Measurements from ENCODE around the gene CPLX3.

CPLX3 gene, protein sequence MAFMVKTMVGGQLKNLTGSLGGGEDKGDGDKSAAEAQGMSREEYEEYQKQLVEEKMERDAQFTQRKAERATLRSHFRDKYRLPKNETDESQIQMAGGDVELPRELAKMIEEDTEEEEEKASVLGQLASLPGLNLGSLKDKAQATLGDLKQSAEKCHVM

DNA sequence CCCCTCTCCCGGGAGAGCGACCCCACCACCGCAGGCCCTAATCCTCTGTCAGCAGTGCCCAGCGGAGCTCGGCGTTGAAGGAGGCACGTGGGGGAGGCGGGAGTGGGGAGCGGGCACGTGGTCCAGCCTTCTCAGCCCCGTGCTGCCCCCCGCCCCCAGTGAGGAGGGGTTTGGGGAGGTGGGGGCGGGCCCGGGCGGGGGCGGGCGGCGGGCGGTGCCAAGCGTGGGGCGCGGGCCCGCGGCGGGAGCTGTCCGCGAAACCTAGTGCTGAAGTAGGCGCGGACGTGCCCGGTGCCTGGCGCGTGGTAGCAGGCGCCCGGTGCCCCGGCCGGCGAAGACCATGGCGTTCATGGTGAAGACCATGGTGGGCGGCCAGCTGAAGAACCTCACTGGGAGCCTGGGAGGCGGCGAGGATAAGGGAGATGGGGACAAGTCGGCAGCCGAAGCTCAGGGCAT lies at the start of gene CPLX3:
CPLX3 (plus strand) TSS at position 264 of the 456 bp plus-strand sequence; CDS start at position 341, 77 bp downstream.
- POLR2A ChIA-PET = no interaction called here
- DNase-seq (ENCODE audit: extremely low spot score) = peak; percentile 69
- TF ChIP-seq, protein P1, sequence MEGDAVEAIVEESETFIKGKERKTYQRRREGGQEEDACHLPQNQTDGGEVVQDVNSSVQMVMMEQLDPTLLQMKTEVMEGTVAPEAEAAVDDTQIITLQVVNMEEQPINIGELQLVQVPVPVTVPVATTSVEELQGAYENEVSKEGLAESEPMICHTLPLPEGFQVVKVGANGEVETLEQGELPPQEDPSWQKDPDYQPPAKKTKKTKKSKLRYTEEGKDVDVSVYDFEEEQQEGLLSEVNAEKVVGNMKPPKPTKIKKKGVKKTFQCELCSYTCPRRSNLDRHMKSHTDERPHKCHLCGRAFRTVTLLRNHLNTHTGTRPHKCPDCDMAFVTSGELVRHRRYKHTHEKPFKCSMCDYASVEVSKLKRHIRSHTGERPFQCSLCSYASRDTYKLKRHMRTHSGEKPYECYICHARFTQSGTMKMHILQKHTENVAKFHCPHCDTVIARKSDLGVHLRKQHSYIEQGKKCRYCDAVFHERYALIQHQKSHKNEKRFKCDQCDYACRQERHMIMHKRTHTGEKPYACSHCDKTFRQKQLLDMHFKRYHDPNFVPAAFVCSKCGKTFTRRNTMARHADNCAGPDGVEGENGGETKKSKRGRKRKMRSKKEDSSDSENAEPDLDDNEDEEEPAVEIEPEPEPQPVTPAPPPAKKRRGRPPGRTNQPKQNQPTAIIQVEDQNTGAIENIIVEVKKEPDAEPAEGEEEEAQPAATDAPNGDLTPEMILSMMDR (IDR thresholded peaks at IDR 0.05; ENCODE audit: control extremely low read depth, extremely low read depth, low read depth, missing control alignments) = no peak
- CTCF ChIA-PET = interaction anchor here (0.8 to 3.0 kb wide), 7 partner anchors 10 to 57 kb away, joined by 3 to 17 read pairs (median 5); no protein-coding TSS in a partner anchor

DNA sequence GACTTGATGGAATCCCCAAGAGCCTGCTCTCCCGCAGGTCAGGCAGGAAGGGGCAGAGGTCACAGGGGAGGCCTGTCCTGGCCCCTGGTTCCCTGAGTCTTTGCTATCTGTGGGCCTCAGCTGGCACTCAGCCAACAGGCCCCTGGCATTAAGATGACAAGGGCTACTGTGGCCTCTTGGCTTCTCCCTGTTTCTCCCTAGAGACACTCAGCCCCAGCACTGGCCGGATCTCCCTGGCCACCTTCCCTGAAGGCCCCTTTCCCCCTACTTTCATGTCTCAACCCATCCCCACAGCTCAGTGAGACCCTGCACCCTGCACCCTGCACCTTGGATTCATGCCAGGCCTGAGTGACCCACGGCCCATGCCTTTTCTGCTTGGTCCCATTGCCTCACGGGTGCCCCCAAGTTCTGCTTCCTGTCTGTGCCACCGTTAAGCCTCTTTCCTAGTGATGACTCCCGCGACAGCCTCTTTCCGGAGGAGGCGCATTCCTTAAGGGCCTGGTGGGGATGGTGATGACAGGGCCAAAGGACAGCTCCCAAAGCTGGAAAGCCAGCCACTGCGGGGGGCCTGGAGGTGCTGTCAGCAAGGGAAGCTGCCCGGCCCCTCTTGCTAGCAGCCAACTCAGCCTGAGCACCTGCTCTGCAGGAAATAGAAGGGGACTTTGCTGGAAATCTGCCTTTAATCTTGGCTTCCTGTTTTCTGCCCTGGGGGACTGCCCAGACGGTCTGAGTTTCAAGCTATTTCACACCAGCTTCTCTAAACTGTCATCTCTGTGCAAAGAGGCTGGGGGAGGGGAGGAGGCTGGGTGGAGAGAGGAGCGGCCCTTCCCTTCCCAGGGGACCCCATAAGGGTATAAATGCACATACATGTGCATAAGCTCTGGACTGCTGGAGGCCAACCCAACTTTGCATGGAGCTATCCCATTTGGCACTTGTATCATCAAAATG lies 49.3 kb upstream of the CPLX3 start:
- CTCF ChIA-PET = interaction anchor here (1.0 to 35.2 kb wide), 13 partner anchors 2 to 783 kb away, joined by 3 to 1226 read pairs (median 3); partner anchors contain the start of genes CLK3, COX5A, CSK and PML
- DNase-seq (ENCODE audit: extremely low spot score) = peak; percentile 83
- TF ChIP-seq, protein P1 (IDR thresholded peaks at IDR 0.05; ENCODE audit: control extremely low read depth, extremely low read depth, low read depth, missing control alignments) = no peak
- POLR2A ChIA-PET = interaction anchor here (0.7 to 2.1 kb wide), 6 partner anchors 10 to 322 kb away, joined by 3 to 8 read pairs (median 6); partner anchors contain the start of gene RPP25

DNA sequence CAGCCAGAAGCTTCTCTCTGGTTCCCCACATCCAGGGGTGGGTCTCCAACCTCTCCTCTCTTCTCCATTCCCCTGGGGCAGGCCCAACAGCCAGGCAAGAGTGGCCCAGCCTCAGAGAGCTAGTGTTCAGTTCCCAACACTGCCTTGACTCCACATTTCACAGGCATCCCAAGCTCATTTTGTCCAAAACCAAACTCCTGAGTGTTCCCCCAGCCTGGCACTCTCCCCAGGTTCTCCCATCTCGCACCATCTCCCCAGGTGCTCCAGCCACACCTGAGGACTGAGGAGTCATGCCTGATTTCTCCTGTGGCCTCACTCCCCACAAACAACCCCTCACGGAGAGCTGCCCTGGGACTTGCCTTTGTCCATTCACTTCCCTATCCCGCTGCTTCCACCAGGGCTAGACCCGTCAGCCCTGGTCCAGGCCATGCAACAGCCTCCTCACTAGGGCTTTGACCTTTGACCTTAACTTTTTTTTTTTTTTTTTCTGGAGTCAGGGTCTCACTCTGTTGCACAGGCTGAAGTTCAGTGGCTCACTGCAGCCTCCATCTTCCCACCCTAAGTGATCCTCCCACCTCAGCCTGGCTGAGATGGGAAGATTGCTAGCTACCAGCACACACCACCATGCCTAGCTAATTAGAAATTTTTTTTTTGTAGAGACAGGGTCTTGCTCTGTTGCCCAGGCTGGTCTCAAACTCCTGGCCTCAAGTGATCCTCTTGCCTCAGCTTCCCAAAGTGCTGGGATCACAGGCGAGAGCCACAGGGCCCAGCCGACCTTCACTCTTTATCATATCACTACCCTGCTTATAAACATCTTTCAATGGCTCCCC lies 48.4 kb upstream of the CPLX3 start:
- CTCF ChIA-PET = interaction anchor here (1.0 to 35.2 kb wide), 13 partner anchors 3 to 784 kb away, joined by 3 to 1226 read pairs (median 3); partner anchors contain the start of genes CLK3, COX5A, CSK and PML

DNA sequence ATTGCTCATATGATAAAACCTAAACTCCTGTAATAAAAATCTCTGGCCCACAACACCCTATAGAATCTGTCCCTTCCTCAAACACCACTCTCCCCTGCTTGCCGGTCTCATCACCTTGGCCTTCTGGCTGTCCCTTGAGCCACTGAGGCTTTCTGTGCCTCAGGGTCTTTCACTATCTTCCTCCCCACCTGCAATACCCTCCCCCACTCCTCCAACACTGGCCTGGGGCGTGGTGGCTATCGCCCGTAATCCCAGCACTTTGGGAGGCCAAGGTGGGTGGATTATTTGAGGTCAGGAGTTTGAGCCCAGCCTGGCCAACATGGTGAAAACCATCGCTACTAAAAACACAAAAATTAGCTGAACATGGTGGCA lies 47.8 kb upstream of the CPLX3 start:
- no peak for DNase-seq (ENCODE audit: extremely low spot score)
- TF ChIP-seq, protein P1 (IDR thresholded peaks at IDR 0.05; ENCODE audit: control extremely low read depth, extremely low read depth, low read depth, missing control alignments) = no peak
- ChIA-PET POLR2A (interaction anchor here (1.5 to 2.1 kb wide), 3 partner anchors 8 to 21 kb away, joined by 5 to 8 read pairs (median 8); no protein-coding TSS in a partner anchor), CTCF (interaction anchor here (1.1 to 35.2 kb wide), 9 partner anchors 4 to 784 kb away, joined by 3 to 1226 read pairs (median 11); partner anchors contain the start of genes CLK3, COX5A, CSK and PML)

More for the DNA sequence above, 48.4 kb upstream of the CPLX3 start:
- no peak for DNase-seq (ENCODE audit: extremely low spot score)
- POLR2A ChIA-PET = interaction anchor here (0.6 to 2.1 kb wide), 7 partner anchors 9 to 323 kb away, joined by 3 to 8 read pairs (median 5); partner anchors contain the start of gene RPP25
- TF ChIP-seq, protein P1 (IDR thresholded peaks at IDR 0.05; ENCODE audit: control extremely low read depth, extremely low read depth, low read depth, missing control alignments) = no peak

DNA sequence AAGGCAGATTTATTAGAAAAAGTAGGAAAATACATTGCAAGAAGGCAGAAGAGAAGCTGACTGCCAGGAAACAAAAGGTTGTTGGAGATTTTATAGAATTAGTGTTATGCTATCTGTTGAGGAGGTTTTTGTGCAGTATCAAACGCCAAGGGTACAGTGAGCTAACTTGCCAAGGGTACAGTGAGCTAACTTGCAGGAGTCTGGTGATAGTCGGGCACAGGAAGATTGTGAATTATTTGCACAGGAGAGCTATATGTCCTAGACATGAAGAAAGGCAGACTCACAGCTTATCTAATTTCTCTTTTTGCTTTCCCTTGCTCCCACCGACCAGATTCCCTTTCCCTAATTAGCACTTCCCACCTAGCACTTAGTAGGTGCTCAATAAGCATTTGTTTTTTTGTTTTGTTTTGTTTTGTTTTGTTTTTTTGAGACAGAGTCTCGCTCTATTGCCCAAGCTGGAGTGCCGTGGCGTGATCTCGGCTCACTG lies 47.2 kb upstream of the CPLX3 start:
- POLR2A ChIA-PET = interaction anchor here (1.2 kb wide), 1 partner anchor 9 kb away, joined by 3 read pairs; no protein-coding TSS in a partner anchor
- TF ChIP-seq, protein P1 (IDR thresholded peaks at IDR 0.05; ENCODE audit: control extremely low read depth, extremely low read depth, low read depth, missing control alignments) = no peak

More for the DNA sequence above, 47.2 kb upstream of the CPLX3 start:
- no peak for DNase-seq (ENCODE audit: extremely low spot score)
- CTCF ChIA-PET = interaction anchor here (1.1 to 35.2 kb wide), 6 partner anchors 4 to 167 kb away, joined by 3 to 1226 read pairs (median 445); partner anchors contain the start of genes CLK3 and CSK
